GM12872 (cell line): ENCODE data around the gene SEMA4F.

Experiments
- CTCF ChIP-seq: IDR thresholded peaks from 3 replicates; pipeline ENCODE4 v1.5.1; 2011; ENCODE audit warnings: low read depth, mild to moderate bottlenecking, low read length, moderate library complexity; ENCODE audit not compliant: insufficient read depth

SEMA4F gene

GRCh38 chr2:74695663-74696062, 41.6 kb downstream of the SEMA4F start:
- TF ChIP-seq CTCF, result no peak

GRCh38 chr2:74696829-74697228, 42.8 kb downstream of the SEMA4F start:
- TF ChIP-seq CTCF, result no peak

- TF ChIP-seq CTCF, result no peak
Observed at GRCh38 chr2:74700643-74701372, 46.8 kb downstream of the SEMA4F start.

GRCh38 chr2:74702001-74702715, 48.1 kb downstream of the SEMA4F start:
- no peak for TF ChIP-seq CTCF

GRCh38 chr2:74703373-74703772, 49.3 kb downstream of the SEMA4F start:
- TF ChIP-seq CTCF, result no peak

GRCh38 chr2:74704216-74704615, 50.2 kb downstream of the SEMA4F start:
- TF ChIP-seq CTCF, result no peak

- TF ChIP-seq CTCF, result no peak
Observed at GRCh38 chr2:74706741-74707140, 52.7 kb downstream of the SEMA4F start.
